D721Med (cell line): Measurements from ENCODE around the gene ATP2B2.

ENCODE experiments used
- DNase-seq: peaks from one replicate; pipeline ENCODE4 v3.0.0; 2011; ENCODE audit warnings: low spot score; ENCODE audit not compliant: insufficient read length
- FAIRE-seq: peaks from 2 replicates; lab custom pipeline; 2011; peaks lifted over from hg19 to GRCh38; lab: Jason Lieb, UNC
- TF ChIP-seq, protein P1 (sequence below): IDR thresholded peaks from 2 replicates; pipeline ENCODE4 v1.5.1; 2012; ENCODE audit warnings: mild to moderate bottlenecking, control low read depth; ENCODE audit not compliant: insufficient read depth; ENCODE audit errors: missing control alignments

ATP2B2 gene

GRCh38 chr3:10503217-10503796 is 2.1 kb downstream of the ATP2B2 start:
- TF ChIP-seq, protein P1, sequence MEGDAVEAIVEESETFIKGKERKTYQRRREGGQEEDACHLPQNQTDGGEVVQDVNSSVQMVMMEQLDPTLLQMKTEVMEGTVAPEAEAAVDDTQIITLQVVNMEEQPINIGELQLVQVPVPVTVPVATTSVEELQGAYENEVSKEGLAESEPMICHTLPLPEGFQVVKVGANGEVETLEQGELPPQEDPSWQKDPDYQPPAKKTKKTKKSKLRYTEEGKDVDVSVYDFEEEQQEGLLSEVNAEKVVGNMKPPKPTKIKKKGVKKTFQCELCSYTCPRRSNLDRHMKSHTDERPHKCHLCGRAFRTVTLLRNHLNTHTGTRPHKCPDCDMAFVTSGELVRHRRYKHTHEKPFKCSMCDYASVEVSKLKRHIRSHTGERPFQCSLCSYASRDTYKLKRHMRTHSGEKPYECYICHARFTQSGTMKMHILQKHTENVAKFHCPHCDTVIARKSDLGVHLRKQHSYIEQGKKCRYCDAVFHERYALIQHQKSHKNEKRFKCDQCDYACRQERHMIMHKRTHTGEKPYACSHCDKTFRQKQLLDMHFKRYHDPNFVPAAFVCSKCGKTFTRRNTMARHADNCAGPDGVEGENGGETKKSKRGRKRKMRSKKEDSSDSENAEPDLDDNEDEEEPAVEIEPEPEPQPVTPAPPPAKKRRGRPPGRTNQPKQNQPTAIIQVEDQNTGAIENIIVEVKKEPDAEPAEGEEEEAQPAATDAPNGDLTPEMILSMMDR, result no peak
- FAIRE-seq, result no peak

DNA sequence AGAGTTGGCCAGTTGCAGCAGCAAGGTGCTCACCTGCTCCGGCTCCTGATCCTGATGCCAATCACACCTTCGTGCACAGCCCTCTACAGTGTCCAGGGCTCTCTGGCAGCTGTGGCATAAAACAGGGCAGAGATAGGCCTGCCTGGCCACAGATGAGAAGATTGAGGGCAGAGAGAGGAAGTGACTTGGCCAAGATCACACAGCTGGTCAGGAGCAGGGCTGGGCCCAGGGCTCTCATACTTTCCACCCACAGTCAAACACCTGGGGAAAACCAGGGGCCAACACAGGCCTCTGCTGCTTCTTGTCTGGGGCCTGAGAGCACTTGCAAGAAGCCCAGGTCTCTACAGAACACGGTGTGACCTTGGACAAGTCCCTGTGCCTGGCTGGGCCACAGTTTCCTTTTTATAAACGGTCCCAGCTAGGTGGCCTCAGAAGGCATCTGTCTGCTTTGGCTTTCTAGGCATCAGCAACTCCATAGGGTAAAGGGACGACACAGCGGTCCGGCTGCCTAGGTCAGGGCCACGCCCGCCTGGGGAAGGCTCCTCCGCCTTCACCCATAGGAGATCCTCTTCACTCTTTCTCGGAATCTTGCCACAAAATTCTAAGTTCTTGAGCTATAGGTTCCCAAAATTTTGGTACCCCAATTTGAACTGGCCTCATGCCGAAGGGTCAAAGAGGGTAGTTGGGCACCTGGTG is 3.1 kb downstream of the ATP2B2 start:
- TF ChIP-seq, protein P1, result no peak
- DNase-seq (no peak), FAIRE-seq (no peak)

More at GRCh38 chr3:10503217-10503796, 2.1 kb downstream of the ATP2B2 start:
- no peak for DNase-seq

- no peak for DNase-seq
- no peak for FAIRE-seq
- TF ChIP-seq, protein P1, result no peak
Observed at GRCh38 chr3:10501664-10502052, 3.7 kb downstream of the ATP2B2 start.

- TF ChIP-seq, protein P1, result no peak
- DNase-seq, result no peak
- no peak for FAIRE-seq
Observed at GRCh38 chr3:10500717-10501663, 4.4 kb downstream of the ATP2B2 start.

DNA sequence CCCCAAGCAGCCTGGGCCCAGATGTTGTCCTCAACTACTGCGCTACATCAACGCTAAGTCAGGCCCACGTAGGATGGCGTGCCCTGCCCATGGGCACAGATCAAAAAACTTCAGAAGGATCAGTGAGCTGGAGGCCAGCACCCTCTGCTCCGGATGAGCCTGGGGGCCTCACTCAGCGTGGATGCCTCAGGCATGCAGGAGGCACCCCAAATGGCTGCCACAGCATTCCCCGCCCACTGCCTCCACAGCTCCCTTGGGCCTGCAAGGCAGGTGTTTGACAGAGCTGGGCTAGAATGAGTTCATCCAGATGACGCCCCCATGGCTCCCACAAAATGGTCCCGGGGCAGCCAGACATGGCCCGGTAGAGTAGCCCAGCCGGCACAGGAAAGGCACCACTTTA is 7.1 kb downstream of the ATP2B2 start:
- FAIRE-seq (no peak), DNase-seq (no peak)
- TF ChIP-seq, protein P1, result no peak

DNA sequence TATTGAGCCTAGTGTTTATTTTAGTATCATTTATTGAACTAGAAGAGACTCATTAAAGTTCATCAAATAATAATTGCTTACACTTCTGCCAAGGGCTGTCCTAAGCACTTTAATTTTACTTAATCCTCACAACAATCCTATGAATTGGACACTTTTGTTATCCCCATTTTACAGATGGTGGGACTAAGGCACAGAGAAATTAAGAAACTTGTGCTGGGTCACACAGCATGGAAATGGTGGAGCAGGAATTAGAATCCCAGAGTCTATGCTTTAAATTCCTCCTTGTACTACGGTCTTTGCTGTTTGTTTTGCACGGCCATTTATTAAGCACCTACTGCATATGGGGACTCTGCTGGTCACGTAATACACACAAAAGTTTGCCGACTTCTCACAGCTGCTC is 7.9 kb downstream of the ATP2B2 start:
- DNase-seq (no peak), FAIRE-seq (no peak)
- TF ChIP-seq, protein P1, result no peak
